ENCODE results near the gene SKIC2.
"Not testable (repeated sequence)": the region's sequence is repeated elsewhere in the genome, so short reads cannot be mapped to it uniquely, and the experiment has no call there.

DNA sequence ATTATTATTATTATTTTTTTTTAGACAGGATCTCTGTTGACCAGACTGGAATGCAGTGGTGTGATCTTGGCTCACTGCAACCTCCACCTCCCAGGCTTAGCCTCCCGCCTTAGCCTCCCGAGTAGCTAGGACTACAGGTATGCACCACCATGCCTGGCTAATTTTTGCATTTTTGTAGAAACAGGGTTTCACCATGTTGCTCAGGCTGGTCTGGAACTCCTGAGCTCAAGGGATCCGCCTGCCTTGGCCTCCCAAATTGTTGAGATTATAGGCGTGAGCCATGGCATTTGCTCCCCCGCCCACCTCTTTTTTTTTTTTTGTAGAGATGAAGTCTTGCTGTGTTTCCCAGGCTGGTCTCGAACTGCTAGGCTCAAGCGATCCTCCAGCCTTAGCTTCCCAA is 49.7 kb upstream of the SKIC2 start:
- not testable (repeated sequence) for TF ChIP-seq YY1 (IDR thresholded peaks at IDR 0.05; ENCODE audit: low read depth, low read length); SRF (IDR thresholded peaks at IDR 0.05; ENCODE audit: low read depth in 2 of 2, low read length in 2 of 2); BHLHE40 (IDR thresholded peaks at IDR 0.05; ENCODE audit: borderline replicate concordance in 1 of 2, low read depth in 2 of 2, low read length in 1 of 2); MXI1 (IDR thresholded peaks at IDR 0.05; ENCODE audit: low read depth, low read length); KDM1A (IDR thresholded peaks at IDR 0.05; ENCODE audit: borderline replicate concordance); EZH2 (IDR thresholded peaks at IDR 0.05; ENCODE audit: borderline replicate concordance, control insufficient read depth, low read depth, low read length); NR2C1 (IDR thresholded peaks at IDR 0.05); POLR2A (IDR thresholded peaks at IDR 0.05; ENCODE audit: low read depth, low read length); ZZZ3 (IDR thresholded peaks at IDR 0.05; ENCODE audit: control insufficient read depth, insufficient read length, low read depth); RAD21 (IDR thresholded peaks at IDR 0.05; ENCODE audit: insufficient read depth, low read depth, low read length)
- TF ChIP-seq, protein P1, sequence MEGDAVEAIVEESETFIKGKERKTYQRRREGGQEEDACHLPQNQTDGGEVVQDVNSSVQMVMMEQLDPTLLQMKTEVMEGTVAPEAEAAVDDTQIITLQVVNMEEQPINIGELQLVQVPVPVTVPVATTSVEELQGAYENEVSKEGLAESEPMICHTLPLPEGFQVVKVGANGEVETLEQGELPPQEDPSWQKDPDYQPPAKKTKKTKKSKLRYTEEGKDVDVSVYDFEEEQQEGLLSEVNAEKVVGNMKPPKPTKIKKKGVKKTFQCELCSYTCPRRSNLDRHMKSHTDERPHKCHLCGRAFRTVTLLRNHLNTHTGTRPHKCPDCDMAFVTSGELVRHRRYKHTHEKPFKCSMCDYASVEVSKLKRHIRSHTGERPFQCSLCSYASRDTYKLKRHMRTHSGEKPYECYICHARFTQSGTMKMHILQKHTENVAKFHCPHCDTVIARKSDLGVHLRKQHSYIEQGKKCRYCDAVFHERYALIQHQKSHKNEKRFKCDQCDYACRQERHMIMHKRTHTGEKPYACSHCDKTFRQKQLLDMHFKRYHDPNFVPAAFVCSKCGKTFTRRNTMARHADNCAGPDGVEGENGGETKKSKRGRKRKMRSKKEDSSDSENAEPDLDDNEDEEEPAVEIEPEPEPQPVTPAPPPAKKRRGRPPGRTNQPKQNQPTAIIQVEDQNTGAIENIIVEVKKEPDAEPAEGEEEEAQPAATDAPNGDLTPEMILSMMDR (IDR thresholded peaks at IDR 0.05 in 2 of 3, conservative IDR thresholded peaks at IDR 0.05 in 1 of 3; ENCODE audit: control insufficient read depth in 2 of 3, extremely low read depth in 1 of 3, insufficient read depth in 1 of 3, low read depth in 3 of 3, low read length in 3 of 3), result not testable (repeated sequence)
- TF ChIP-seq, protein P2, sequence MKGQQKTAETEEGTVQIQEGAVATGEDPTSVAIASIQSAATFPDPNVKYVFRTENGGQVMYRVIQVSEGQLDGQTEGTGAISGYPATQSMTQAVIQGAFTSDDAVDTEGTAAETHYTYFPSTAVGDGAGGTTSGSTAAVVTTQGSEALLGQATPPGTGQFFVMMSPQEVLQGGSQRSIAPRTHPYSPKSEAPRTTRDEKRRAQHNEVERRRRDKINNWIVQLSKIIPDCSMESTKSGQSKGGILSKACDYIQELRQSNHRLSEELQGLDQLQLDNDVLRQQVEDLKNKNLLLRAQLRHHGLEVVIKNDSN (IDR thresholded peaks at IDR 0.05; ENCODE audit: borderline replicate concordance, extremely low read length, insufficient read depth, low read depth, low read length), result not testable (repeated sequence)

Data from GM12878 (cell line).